Measurements from ENCODE around the gene FBXL14.
"Not testable (repeated sequence)": the region's sequence is repeated elsewhere in the genome, so short reads cannot be mapped to it uniquely, and the experiment has no call there.

Gene FBXL14

GRCh38 chr12:1566449-1567135, 27.8 kb downstream of the FBXL14 start:
- DNase-seq, result no peak

DNA sequence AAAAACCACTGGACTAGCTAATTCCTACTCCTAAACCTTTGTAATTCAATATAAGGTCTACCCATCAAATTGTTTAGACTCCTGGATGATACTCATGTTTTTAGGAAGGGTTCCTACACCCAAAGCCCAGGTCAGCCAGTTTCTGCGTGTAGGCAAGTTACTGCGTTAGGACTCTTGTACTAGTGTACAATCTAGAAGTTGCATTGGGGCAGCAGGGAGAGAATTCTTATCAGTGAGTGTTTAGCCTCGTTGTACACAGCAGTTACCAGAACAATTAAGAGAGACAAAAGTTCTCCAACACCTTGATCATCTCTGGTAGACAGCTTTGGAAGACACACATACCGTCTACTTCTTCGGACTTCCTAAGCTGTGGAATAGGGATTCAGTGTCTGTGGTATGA, 29.2 kb downstream of the FBXL14 start:
- no peak for DNase-seq

DNA sequence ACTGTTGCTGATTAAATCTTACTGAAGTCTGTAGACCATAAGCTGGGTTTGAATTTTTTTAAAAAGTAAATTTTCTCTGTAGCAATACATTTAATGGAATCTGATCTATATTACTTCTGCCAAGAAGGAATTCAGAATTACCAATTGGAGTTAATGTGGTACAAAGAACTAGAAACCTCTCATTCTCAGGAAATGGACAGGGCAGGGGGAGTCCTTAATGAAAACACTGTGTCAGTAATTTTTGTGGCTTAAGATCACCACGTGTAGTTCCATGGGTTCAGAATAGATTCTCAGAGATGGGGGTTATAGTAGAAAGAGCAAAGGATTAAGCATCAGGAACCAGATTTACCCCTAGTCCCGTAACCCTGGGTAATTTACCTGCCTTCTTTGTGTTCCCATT, 30.3 kb downstream of the FBXL14 start:
- DNase-seq, result no peak

DNA sequence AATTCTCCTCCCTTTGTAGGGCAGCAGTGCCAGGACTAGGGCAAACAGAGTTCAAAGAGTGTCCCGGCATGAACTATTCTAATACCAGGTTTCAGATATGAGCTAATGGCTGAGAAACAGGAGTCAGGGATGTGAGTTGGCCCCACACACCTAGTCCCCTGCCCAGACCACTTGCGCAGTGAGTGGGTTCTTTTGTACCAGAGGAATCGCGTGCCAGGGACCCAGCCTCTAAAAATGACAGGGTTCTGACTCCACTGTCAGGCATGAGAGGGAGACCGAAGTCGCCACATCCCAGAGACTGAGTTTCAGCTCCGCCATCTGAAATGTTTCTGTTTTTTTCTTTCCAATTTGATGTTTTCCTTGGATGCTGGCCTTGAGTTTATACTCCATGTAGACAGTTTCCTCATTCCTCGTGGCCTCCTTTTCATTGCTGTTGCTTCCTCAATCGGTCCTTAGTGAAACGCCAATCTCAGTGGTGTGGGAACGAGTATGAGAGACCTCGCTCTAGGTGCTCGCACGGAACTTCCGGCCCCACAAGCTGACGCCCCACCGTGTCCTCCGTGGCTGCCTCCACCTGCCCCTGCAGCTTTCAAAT, 31.5 kb downstream of the FBXL14 start:
- DNase-seq, result no peak

GRCh38 chr12:1560704-1561103, 33.7 kb downstream of the FBXL14 start:
- DNase-seq, result no peak

DNA sequence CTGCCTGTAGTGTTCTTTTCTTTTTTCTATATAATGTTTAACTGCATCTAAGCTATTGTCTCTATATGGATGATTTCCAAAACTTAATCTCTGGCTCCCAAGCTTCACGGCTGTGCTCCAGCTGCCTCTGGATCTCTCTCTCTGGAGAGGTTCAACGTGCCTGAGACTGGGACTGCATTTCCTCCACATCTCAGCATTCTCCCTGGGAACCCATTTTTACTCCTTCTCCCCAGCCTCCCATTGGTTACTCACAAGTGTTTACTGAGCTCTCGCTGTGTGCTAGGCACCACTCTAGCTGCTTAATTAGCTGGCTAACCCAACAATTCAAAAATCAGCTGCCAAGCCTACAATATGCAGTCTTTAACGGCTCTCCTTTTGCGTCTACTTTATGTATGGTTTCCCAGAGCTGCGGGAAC, 34.7 kb downstream of the FBXL14 start:
- no peak for DNase-seq

DNA sequence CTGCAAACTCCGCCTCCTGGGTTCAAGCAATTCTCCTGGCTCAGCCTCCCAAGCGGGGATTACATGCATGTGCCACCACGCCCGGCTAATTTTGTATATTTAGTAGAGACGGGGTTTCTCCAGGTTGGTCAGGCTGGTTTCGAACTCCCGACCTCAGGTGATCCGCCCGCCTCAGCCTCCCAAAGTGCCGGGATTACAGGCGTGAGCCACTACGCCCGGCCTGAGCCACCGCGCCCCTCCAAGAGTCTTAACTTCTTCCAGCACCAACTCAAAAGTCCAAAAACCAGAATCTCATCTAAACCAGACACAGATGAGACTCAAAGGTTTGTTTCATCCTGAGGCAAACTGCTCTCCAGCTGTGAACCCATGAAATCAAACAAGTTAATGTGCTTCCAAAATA, 36.3 kb downstream of the FBXL14 start:
- not testable (repeated sequence) for DNase-seq

DNA sequence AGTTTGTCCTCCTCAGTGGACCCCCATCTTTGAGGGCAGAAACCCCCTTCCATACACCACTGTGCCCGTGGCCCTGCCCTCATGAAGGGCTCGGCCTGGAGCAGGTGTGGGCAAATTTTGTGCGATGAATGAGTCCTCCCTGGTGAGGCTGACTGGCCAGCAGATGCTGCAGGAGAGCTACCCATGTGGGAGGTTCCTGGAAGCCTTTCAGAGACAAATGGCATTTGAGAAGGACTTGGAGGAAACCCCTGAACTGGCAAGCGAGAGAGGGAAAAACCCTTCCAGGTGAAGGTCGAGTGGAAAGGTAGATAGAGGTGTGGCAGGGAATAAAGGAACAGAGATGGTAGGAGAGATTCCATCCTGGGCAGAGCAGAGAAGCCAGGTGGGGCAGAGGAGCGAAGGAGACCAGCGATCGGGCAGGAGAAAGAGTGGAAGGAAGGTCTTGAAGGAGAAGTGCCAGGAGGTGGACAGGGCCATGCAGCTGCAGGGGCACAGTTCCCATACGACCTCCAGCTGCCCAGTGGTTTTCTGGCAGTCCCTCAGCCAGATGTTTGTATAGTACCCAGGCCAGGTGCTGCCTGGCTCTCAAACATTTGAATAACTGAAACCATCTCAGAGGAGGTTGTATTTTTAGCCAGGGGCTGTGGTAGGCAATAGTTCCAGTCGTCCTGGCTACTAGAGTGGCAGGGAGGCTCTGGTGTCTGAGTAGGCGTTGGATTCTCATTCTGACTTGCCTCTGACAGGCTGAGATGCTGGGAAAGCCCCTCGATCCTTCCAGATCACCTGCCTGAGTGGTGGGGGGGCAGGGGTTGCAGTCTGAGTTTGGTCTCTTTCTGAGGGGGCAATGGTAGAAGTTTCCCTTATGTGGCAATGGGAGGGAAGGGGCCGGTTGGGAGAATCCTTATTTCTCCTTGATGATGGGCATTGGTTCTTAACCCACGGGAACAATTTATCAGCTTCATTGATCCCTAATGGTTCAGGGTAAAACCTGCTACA, 40.1 kb downstream of the FBXL14 start:
- no peak for DNase-seq

- no peak for DNase-seq
These were observed 40.8 kb downstream of the FBXL14 start for GRCh38 chr12:1553536-1553935.

DNA sequence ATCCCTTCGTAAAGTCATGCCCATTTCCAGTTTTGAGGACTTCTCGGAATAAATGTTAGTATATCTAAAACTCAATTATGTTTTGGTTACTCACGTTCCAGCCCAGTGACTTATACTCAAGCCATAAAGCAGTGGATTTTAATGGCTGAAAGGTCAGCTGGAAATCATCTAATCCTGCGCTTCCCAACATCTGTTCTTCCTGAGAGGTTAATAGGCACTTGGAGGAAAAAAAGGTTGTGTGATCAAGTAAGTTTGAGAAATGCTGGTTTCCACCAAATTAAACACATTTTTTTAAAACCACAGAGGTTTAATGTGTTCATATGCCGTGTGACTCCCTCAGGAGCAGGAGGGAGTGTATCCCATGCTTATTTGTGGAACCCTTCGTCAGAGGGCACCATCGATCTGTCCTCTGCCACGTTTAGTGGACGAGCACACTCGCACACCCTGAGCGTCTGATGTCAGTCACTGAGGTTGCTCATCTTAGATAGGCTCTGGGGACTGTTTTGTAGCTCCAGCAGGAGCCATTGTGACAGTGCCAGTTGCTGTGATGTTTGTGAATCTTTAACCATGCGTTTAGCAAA, 41.4 kb downstream of the FBXL14 start:
- DNase-seq, result no peak

GRCh38 chr12:1552171-1552570, 42.2 kb downstream of the FBXL14 start:
- no peak for DNase-seq

- DNase-seq, result no peak
These were observed 42.9 kb downstream of the FBXL14 start for GRCh38 chr12:1551496-1551895.

GRCh38 chr12:1546931-1547640, 47.3 kb downstream of the FBXL14 start:
- no peak for DNase-seq

GRCh38 chr12:1544996-1545700, 49.2 kb downstream of the FBXL14 start:
- peak; percentile 82 for DNase-seq

GRCh38 chr12:1542599-1542998, 51.8 kb downstream of the FBXL14 start:
- no peak for DNase-seq

GRCh38 chr12:1540690-1541089, 53.7 kb downstream of the FBXL14 start:
- no peak for DNase-seq

DNA sequence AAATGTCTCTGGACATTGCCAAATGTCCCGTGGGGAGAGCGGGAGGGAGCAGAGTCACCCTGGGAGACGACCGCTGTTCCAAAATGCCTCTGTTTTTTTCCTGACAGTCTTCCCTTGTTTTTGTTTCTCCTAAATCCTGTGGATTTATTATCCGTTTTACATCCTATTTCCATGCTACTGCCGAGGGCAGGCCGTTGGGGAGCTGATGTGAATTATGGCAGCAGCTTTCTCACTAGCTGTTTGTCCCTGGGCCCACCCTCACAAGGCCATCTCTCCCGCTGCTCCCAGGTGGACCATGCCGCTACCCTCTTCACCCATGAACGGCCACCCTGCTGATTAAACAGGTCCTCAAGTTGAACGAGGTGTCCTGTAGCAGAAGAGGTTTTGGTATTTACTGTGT, 55.2 kb downstream of the FBXL14 start:
- no peak for DNase-seq

DNA sequence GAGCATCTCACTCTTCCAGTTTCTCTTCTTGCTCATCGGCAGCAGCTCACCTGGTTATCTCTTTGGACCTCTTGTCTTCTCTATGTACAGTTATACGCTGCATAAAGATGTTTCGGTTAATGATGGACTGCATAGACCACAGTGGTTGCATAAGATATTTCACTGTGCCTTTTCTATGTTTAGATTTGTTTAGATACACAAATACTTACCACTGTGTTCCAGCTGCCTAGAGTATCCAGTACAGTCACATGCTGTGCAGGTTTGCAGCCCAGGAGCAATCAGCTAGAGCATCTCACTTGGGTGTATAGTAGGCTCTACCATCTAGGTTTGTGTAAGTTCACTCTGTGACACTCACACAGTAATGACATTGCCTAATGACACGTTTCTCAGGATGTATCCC, 57.6 kb downstream of the FBXL14 start:
- no peak for DNase-seq

DNA sequence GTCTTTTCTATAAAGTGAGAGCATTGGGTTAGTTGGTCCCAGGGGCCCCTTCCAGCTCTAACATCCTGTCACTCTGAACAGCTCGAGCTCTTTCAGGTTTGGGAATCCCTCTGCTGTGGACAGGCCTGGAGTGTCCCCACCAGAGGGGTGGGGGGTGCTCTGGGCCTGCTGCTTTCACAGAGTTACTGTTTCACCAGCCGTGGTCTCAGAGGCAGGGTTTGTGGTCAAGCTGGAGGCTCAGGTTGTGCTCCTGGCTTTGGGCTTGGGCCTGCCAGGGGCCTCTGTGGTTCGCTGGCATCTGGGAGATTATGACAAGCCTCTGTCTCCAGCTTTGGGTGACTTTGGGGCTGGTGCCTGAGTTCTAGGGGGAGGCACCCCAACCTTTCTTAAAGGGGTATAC, 59.6 kb downstream of the FBXL14 start:
- DNase-seq, result no peak

GRCh38 chr12:1533602-1534304, 60.6 kb downstream of the FBXL14 start:
- no peak for DNase-seq

DNA sequence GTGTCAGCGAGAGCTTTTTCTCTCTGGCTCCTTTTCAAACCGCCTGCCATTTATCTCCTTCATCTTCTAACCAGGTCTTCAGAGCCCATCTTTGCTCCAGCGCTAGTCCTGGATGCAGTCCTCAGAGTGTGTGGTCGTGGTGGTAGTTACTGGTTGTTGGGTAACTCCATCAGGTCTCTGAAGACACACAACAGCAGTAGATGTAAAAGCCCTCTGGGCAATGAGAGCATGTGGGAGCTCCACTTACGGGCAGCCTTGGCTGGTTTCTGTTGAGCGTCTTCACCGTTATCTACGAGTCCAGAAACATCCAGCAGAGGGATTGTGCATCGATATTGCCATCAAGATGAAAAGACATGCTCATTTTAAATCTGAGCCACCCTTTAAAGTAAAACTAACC, 61.2 kb downstream of the FBXL14 start:
- peak; percentile 8 for DNase-seq

Measured in inflammatory macrophage treated with lipopolysaccharide for 4 hours (primary cell).